ENCODE measurements around the gene CEPT1. TPM values are rescaled to one million over a fixed set of nuclear protein-coding genes. Genes with fewer than 3 reads are reported as not detected.

CEPT1 gene
- total RNA-seq, 4 donors from 2014 or later: 38.7 to 56.9 (median 43.8) TPM

GRCh38 chr1:111104981-111105380, 35.0 kb upstream of the CEPT1 start:
- Histone ChIP-seq H3K4me1 (peaks cover 0 to 4% (median 0%) of the 10 kb centered on the region in 4 donors), H3K36me3 (no peaks in the 10 kb centered on the region), H3K27ac (no peak overlapping the region), H3K9me3 (no peaks in the 10 kb centered on the region), H3K4me3 (no peak overlapping the region), H3K27me3 (no peaks in the 10 kb centered on the region)
- DNase-seq: no peak
- TF ChIP-seq CTCF (IDR thresholded peaks at IDR 0.05): no peak
- TF ChIP-seq POLR2A (IDR thresholded peaks at IDR 0.05): no peak

- TF ChIP-seq CTCF (IDR thresholded peaks at IDR 0.05): no peak
- DNase-seq: no peak
- H3K4me3 ChIP-seq: no peak overlapping the region
Observed at GRCh38 chr1:111110197-111110899, 29.7 kb upstream of the CEPT1 start.

GRCh38 chr1:111116496-111116895, 23.5 kb upstream of the CEPT1 start:
- Histone ChIP-seq H3K36me3 (peaks cover 0 to 32% (median 2%) of the 10 kb centered on the region in 3 donors), H3K27me3 (no peaks in the 10 kb centered on the region)

More at GRCh38 chr1:111110197-111110899, 29.7 kb upstream of the CEPT1 start:
- Histone ChIP-seq H3K27me3 (no peaks in the 10 kb centered on the region), H3K4me1 (no peaks in the 10 kb centered on the region), H3K27ac (no peak overlapping the region), H3K9me3 (no peaks in the 10 kb centered on the region), H3K36me3 (no peaks in the 10 kb centered on the region)

GRCh38 chr1:111126354-111126753, 13.7 kb upstream of the CEPT1 start:
- DNase-seq: no peak
- Histone ChIP-seq H3K27ac (peak overlapping the region in 1 of 4 donors; percentile 63), H3K4me1 (peaks cover 0 to 8% (median 0%) of the 10 kb centered on the region in 4 donors), H3K27me3 (no peaks in the 10 kb centered on the region), H3K36me3 (peaks cover 0 to 56% (median 0%) of the 10 kb centered on the region in 3 donors), H3K9me3 (no peaks in the 10 kb centered on the region), H3K4me3 (no peak overlapping the region)
- TF ChIP-seq POLR2A (IDR thresholded peaks at IDR 0.05): no peak
- TF ChIP-seq CTCF (IDR thresholded peaks at IDR 0.05): no peak

More at GRCh38 chr1:111116496-111116895, 23.5 kb upstream of the CEPT1 start:
- Histone ChIP-seq H3K9me3 (no peaks in the 10 kb centered on the region), H3K27ac (no peak overlapping the region), H3K4me1 (no peaks in the 10 kb centered on the region), H3K4me3 (no peak overlapping the region)
- DNase-seq: no peak
- TF ChIP-seq POLR2A (IDR thresholded peaks at IDR 0.05) (no peak), CTCF (IDR thresholded peaks at IDR 0.05) (no peak)

- Histone ChIP-seq H3K9me3 (no peaks in the 10 kb centered on the region), H3K4me3 (no peak overlapping the region), H3K27me3 (no peaks in the 10 kb centered on the region), H3K27ac (peak overlapping the region in 2 of 4 donors; percentile 61 to 63), H3K36me3 (peaks cover 0 to 56% (median 0%) of the 10 kb centered on the region in 3 donors), H3K4me1 (peaks cover 0 to 17% (median 0%) of the 10 kb centered on the region in 4 donors)
- TF ChIP-seq POLR2A (IDR thresholded peaks at IDR 0.05) (no peak), CTCF (IDR thresholded peaks at IDR 0.05) (no peak)
- DNase-seq: peak in 1 of 3 donors; percentile 53
Observed at GRCh38 chr1:111127923-111128643, 11.9 kb upstream of the CEPT1 start.
